Measurements from ENCODE around the gene SLC15A4. TPM values are rescaled to one million over a fixed set of nuclear protein-coding genes. Genes with fewer than 3 reads are reported as not detected.

SLC15A4 gene
- total RNA-seq, 1 experiment from 2014 or later = 14.3 TPM

DNA sequence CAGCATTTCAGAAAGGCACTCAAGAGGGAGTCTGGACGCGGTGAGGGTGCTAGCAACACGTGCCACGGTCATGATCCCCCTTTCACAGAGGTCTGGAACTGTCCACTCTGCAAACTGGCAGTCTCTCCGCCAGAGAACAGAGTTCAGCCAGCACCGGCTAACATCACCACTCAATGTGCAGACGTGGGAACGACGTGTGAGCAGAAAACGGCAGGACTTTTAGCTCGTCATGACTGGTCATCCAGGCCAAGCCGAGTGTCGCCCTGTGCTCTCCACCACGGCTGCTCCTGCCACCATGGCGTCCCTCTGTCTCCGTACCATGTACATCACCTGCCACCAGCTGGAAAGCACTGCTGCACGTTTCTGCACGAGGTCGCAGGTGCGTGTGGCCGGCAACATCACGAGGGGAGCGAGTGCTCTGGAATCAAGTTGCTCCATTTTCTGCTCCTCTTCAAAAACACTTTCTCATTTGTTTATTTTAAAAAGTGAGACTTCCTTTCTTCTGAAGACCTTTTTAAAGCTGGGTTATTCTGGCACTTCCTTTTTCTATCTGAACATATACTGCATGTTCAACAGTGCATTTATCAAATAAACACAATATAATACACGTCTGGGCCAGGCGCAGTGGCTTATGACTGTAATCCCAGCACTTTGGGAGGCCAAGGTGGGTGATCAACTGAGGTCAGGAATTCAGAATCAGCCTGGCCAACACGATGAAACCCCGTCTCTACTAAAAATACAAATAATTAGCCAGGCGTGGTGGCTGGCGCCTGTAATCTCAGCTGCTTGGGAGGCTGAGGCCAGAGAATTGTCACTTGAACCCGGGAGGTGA is 28.0 kb downstream of the SLC15A4 start:
- intact Hi-C loops (cut with micrococcal nuclease; ENCODE audit: unreplicated experiment) = no loop called here

DNA sequence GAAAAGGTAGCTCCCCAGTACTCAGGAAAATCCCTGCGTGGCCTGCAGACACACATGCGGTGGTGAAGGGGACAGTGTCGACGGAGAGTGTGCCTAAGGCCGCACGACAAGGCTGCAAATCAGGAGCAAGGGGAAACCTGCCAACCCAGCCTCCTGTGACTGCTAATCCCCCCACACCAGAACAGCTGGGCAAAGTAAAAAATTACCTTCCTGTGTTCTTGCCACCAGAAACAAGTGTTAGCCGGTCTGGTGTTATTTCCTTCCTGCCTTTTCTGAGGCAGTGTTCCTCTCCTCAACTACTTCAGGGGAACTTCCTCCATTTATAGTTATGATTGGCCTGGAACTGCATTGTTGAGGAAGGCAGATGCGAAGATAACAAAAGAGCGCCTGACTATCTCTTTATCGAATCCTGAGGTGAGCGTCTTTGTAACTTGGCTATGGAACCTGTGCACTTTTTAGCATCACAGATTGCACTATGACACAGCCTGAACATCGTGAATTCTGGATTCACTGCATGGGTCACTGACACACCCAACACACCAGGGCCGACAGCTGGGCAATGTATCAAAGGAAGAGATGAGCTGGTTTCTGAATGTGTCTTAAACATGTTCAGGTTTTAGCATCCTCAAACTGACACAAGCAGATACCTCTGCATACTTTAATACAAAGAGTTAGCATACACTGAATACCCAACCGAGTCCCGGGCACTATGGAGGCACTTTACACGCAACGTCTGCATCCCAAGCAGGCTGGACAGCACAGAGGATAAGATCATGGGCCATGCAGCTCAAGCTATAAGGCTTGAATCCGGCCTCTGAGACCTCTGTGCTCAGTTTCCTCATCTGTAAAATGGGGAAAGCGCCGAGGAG is 28.9 kb downstream of the SLC15A4 start:
- no peak overlapping the region for H2AFZ ChIP-seq
- no peaks in the 10 kb centered on the region for H3F3A ChIP-seq (ENCODE audit: insufficient read depth, low read depth)
- CTCF ChIA-PET = no interaction called here
- H3K79me2 ChIP-seq (ENCODE audit: low read depth) = no peaks in the 10 kb centered on the region
- no peak overlapping the region for H3K4me3 ChIP-seq
- H4K20me1 ChIP-seq (ENCODE audit: insufficient read depth) = no peaks in the 10 kb centered on the region
- no peak overlapping the region for H3K27ac ChIP-seq
- H3K4me2 ChIP-seq = no peak overlapping the region
- intact Hi-C loops (cut with micrococcal nuclease; ENCODE audit: unreplicated experiment) = no loop called here
- no TSS peak for BruUV-seq (replicated peaks)
- H3K9me3 ChIP-seq (ENCODE audit: insufficient read depth, low read depth) = no peaks in the 10 kb centered on the region
- H3K4me1 ChIP-seq (replicated peaks; ENCODE audit: insufficient read depth) = no peaks in the 10 kb centered on the region
- no peaks in the 10 kb centered on the region for H3K27me3 ChIP-seq (ENCODE audit: insufficient read depth, low read depth)
- H3K9me2 ChIP-seq (ENCODE audit: insufficient read depth) = no peaks in the 10 kb centered on the region
- no peak for DNase-seq
- POLR2A ChIA-PET (ENCODE audit: unreplicated experiment) = no interaction called here
- H3K36me3 ChIP-seq (ENCODE audit: low read depth) = no peaks in the 10 kb centered on the region
- TF ChIP-seq EZH2 (IDR thresholded peaks at IDR 0.05; ENCODE audit: low read depth) = no peak
- TF ChIP-seq, protein P1, sequence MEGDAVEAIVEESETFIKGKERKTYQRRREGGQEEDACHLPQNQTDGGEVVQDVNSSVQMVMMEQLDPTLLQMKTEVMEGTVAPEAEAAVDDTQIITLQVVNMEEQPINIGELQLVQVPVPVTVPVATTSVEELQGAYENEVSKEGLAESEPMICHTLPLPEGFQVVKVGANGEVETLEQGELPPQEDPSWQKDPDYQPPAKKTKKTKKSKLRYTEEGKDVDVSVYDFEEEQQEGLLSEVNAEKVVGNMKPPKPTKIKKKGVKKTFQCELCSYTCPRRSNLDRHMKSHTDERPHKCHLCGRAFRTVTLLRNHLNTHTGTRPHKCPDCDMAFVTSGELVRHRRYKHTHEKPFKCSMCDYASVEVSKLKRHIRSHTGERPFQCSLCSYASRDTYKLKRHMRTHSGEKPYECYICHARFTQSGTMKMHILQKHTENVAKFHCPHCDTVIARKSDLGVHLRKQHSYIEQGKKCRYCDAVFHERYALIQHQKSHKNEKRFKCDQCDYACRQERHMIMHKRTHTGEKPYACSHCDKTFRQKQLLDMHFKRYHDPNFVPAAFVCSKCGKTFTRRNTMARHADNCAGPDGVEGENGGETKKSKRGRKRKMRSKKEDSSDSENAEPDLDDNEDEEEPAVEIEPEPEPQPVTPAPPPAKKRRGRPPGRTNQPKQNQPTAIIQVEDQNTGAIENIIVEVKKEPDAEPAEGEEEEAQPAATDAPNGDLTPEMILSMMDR (conservative IDR thresholded peaks at IDR 0.05) = no peak

More for the DNA sequence above, 28.0 kb downstream of the SLC15A4 start:
- Histone ChIP-seq H3K4me1 (replicated peaks; ENCODE audit: insufficient read depth) (no peaks in the 10 kb centered on the region), H3K9me2 (ENCODE audit: insufficient read depth) (no peaks in the 10 kb centered on the region), H3K9me3 (ENCODE audit: insufficient read depth, low read depth) (no peaks in the 10 kb centered on the region), H3F3A (ENCODE audit: insufficient read depth, low read depth) (no peaks in the 10 kb centered on the region), H3K4me2 (no peak overlapping the region), H2AFZ (no peak overlapping the region), H3K79me2 (ENCODE audit: low read depth) (no peaks in the 10 kb centered on the region), H4K20me1 (ENCODE audit: insufficient read depth) (no peaks in the 10 kb centered on the region), H3K27me3 (ENCODE audit: insufficient read depth, low read depth) (no peaks in the 10 kb centered on the region), H3K4me3 (no peak overlapping the region), H3K27ac (no peak overlapping the region), H3K36me3 (ENCODE audit: low read depth) (no peaks in the 10 kb centered on the region)
- ChIA-PET CTCF (no interaction called here), POLR2A (ENCODE audit: unreplicated experiment) (no interaction called here)
- no TSS peak for BruUV-seq (replicated peaks)
- TF ChIP-seq EZH2 (IDR thresholded peaks at IDR 0.05; ENCODE audit: low read depth) = no peak
- TF ChIP-seq, protein P1 (conservative IDR thresholded peaks at IDR 0.05) = no peak
- no peak for DNase-seq

DNA sequence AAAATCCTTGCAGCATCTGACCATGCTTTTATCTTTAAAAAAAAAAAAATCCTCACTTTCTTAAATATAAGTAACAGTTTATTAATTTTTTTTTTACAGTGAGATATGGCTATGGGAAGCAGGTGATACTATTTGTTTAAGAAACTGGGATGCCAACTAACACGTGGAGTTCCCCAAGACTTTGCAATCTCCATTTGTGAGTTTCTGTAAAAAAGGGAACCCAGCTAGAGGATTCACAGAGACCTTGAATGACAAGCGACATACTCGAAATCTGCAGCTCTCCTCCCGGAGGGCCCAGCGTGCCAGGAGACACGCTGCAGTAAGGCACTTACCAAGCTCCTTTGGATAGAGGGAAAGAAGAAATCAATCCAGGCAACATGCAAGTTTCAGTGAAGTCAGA is 30.1 kb downstream of the SLC15A4 start:
- H2AFZ ChIP-seq = no peak overlapping the region
- intact Hi-C loops (cut with micrococcal nuclease; ENCODE audit: unreplicated experiment) = no loop called here
- no peak for DNase-seq
- no peaks in the 10 kb centered on the region for H3K79me2 ChIP-seq (ENCODE audit: low read depth)
- no peaks in the 10 kb centered on the region for H3F3A ChIP-seq (ENCODE audit: insufficient read depth, low read depth)
- no peak overlapping the region for H3K4me2 ChIP-seq
- H3K9me3 ChIP-seq (ENCODE audit: insufficient read depth, low read depth) = no peaks in the 10 kb centered on the region
- H3K36me3 ChIP-seq (ENCODE audit: low read depth) = no peaks in the 10 kb centered on the region
- H3K4me1 ChIP-seq (replicated peaks; ENCODE audit: insufficient read depth) = no peaks in the 10 kb centered on the region
- no peak overlapping the region for H3K27ac ChIP-seq
- ChIA-PET POLR2A (ENCODE audit: unreplicated experiment) (no interaction called here), CTCF (no interaction called here)
- no peak for TF ChIP-seq EZH2 (IDR thresholded peaks at IDR 0.05; ENCODE audit: low read depth)
- TF ChIP-seq, protein P1 (conservative IDR thresholded peaks at IDR 0.05) = no peak
- no TSS peak for BruUV-seq (replicated peaks)
- H3K9me2 ChIP-seq (ENCODE audit: insufficient read depth) = no peaks in the 10 kb centered on the region
- H3K4me3 ChIP-seq = no peak overlapping the region
- H4K20me1 ChIP-seq (ENCODE audit: insufficient read depth) = no peaks in the 10 kb centered on the region
- no peaks in the 10 kb centered on the region for H3K27me3 ChIP-seq (ENCODE audit: insufficient read depth, low read depth)
